ENCODE data around the gene IGFL1. TPM values are rescaled to one million over a fixed set of nuclear protein-coding genes. Genes with fewer than 3 reads are reported as not detected.
A peak's percentile ranks its signal among the peaks of the same experiment; 100 is the strongest.
"Not testable (repeated sequence)": the region's sequence is repeated elsewhere in the genome, so short reads cannot be mapped to it uniquely, and the experiment has no call there.

The IGFL1 gene
- total RNA-seq, 1 donor = not detected

GRCh38 chr19:46217476-46217875 lies 12.1 kb upstream of the IGFL1 start:
- no peak for DNase-seq (ENCODE audit: low read depth)
- no peak for TF ChIP-seq CTCF (IDR thresholded peaks at IDR 0.05; ENCODE audit: insufficient read depth, low read length)
- no peak overlapping the region for H3K4me3 ChIP-seq (ENCODE audit: low read depth, low read length)

GRCh38 chr19:46218160-46218559 lies 11.4 kb upstream of the IGFL1 start:
- TF ChIP-seq CTCF (IDR thresholded peaks at IDR 0.05; ENCODE audit: insufficient read depth, low read length) = no peak
- DNase-seq (ENCODE audit: low read depth) = peak; percentile 32
- no peak overlapping the region for H3K4me3 ChIP-seq (ENCODE audit: low read depth, low read length)

GRCh38 chr19:46220038-46220615 lies 9.4 kb upstream of the IGFL1 start:
- DNase-seq (ENCODE audit: low read depth) = no peak
- no peak overlapping the region for H3K4me3 ChIP-seq (ENCODE audit: low read depth, low read length)
- no peak for TF ChIP-seq CTCF (IDR thresholded peaks at IDR 0.05; ENCODE audit: insufficient read depth, low read length)

GRCh38 chr19:46221152-46221551 lies 8.4 kb upstream of the IGFL1 start:
- DNase-seq (ENCODE audit: low read depth) = no peak
- no peak overlapping the region for H3K4me3 ChIP-seq (ENCODE audit: low read depth, low read length)
- TF ChIP-seq CTCF (IDR thresholded peaks at IDR 0.05; ENCODE audit: insufficient read depth, low read length) = no peak

GRCh38 chr19:46221981-46222610 lies 7.4 kb upstream of the IGFL1 start:
- peak; percentile 66 for DNase-seq (ENCODE audit: low read depth)
- no peak for TF ChIP-seq CTCF (IDR thresholded peaks at IDR 0.05; ENCODE audit: insufficient read depth, low read length)
- no peak overlapping the region for H3K4me3 ChIP-seq (ENCODE audit: low read depth, low read length)

- not testable (repeated sequence) for H3K4me3 ChIP-seq (ENCODE audit: low read depth, low read length); DNase-seq (ENCODE audit: low read depth)
These were observed 5.8 kb upstream of the IGFL1 start for GRCh38 chr19:46223787-46224186.

GRCh38 chr19:46224773-46225172 lies 4.8 kb upstream of the IGFL1 start:
- no peak overlapping the region for H3K4me3 ChIP-seq (ENCODE audit: low read depth, low read length)
- TF ChIP-seq CTCF (IDR thresholded peaks at IDR 0.05; ENCODE audit: insufficient read depth, low read length) = no peak
- no peak for DNase-seq (ENCODE audit: low read depth)

Data from fibroblast of the aortic adventitia (primary cell).